Uterus (tissue), 4 donors: ENCODE measurements around the gene MASP1. TPM values are rescaled to one million over a fixed set of nuclear protein-coding genes. Genes with fewer than 3 reads are reported as not detected.
"Not testable (repeated sequence)": the region's sequence is repeated elsewhere in the genome, so short reads cannot be mapped to it uniquely, and the experiment has no call there.

Source experiments
- DNase-seq, 2 donors: peaks; one replicate each; pipeline ENCODE4 v3.0.0-alpha.2; 2019 to 2020
- H3K27ac ChIP-seq, 2 donors: fragments of 200-600 bp; sonication (generic); 1 replicate in 1 of 2; 2 replicates in 1 of 2; pipeline ENCODE4 v1.5.1; 2016 to 2018
- H3K27me3 ChIP-seq, 2 donors: fragments of 200-600 bp; sonication (generic); one replicate each; pipeline ENCODE4 v1.5.1; 2018 to 2019; ENCODE audit warnings: control low read depth in 1 of 2
- H3K36me3 ChIP-seq, 2 donors: fragments of 200-600 bp; sonication (generic); one replicate each; pipeline ENCODE4 v1.5.1; 2019; ENCODE audit warnings: control low read depth in 1 of 2
- H3K4me1 ChIP-seq, 2 donors: fragments of 200-600 bp; sonication (generic); one replicate each; pipeline ENCODE4 v1.5.1; 2018 to 2019; ENCODE audit warnings: control low read depth in 1 of 2
- H3K4me3 ChIP-seq, 2 donors: fragments of 200-600 bp; sonication (generic); 1 replicate in 1 of 2; 2 replicates in 1 of 2; pipeline ENCODE4 v1.5.1; 2018 to 2019; ENCODE audit warnings: mild to moderate bottlenecking in 1 of 2
- H3K9me3 ChIP-seq, 2 donors: fragments of 200-600 bp; sonication (generic); one replicate each; pipeline ENCODE4 v1.5.1; 2019; ENCODE audit warnings: control low read depth in 1 of 2
- POLR2A ChIP-seq, 2 donors: fragments of 450-650 bp; IDR thresholded peaks; one replicate each; pipeline ENCODE4 v1.6.1; 2016; ENCODE audit warnings: antibody characterized with exemption in 2 of 2, mild to moderate bottlenecking in 1 of 2, moderate library complexity in 1 of 2
- intact Hi-C: fragments of 100-400 bp; cut with DNase I; formaldehyde crosslinking; loops from one replicate; pipeline ENCODE4 v1.15.1; 2023; ENCODE audit warnings: low total_unique reads
- total RNA-seq, 4 donors: library from RNA; depleted of rRNA in 3 of 4; stranded (reverse); fragments of >200 nt in 3 of 4; gene quantifications; one replicate each; pipeline versions ENCODE4 v1.1.0 to v1.2.4, GENCODE V29; 2014 to 2023
- TF ChIP-seq, protein P1 (sequence below), 4 experiments: fragments of 200-600 bp in 2 of 4; fragments of 450-650 bp in 2 of 4; sonication (generic) in 2 of 4; IDR thresholded peaks; one replicate each; pipeline ENCODE4 v1.5.1; 2016 to 2019; ENCODE audit warnings: antibody characterized with exemption in 4 of 4, mild to moderate bottlenecking in 2 of 4, moderate library complexity in 1 of 4
- donor health status: DM: yes; HTN: yes; CAD: no.

Gene MASP1
- total RNA-seq, 4 donors from 2014 or later = 25.3 to 121 (median 84.4) TPM

DNA sequence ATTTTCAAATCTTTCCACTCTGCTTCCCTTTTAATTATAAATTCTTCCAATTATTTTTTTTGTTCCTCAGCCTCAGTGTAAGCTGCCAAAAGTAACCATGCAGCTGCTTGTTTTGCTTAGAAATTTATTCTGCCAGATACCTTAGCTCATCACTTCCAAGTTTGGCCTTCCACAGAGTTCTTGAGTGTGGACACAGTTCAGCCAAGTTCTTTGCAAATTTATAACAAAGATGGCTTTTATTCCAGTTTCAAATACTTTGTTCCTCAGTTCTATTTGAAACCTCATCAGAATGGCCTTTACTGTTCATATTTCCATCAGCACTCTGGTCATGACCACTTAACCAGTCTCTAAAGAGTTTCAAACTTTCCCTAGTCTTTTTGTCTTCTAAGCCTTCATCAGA is 83.9 kb downstream of the MASP1 start:
- Histone ChIP-seq H3K9me3 (no peaks in the 10 kb centered on the region), H3K4me1 (peaks cover 14 to 15% of the 10 kb centered on the region in 2 donors), H3K27ac (peak overlapping the region; percentile 50 to 73), H3K4me3 (no peak overlapping the region), H3K36me3 (no peaks in the 10 kb centered on the region), H3K27me3 (no peaks in the 10 kb centered on the region)
- intact Hi-C loops = no loop called here
- DNase-seq = no peak
- TF ChIP-seq, protein P1, sequence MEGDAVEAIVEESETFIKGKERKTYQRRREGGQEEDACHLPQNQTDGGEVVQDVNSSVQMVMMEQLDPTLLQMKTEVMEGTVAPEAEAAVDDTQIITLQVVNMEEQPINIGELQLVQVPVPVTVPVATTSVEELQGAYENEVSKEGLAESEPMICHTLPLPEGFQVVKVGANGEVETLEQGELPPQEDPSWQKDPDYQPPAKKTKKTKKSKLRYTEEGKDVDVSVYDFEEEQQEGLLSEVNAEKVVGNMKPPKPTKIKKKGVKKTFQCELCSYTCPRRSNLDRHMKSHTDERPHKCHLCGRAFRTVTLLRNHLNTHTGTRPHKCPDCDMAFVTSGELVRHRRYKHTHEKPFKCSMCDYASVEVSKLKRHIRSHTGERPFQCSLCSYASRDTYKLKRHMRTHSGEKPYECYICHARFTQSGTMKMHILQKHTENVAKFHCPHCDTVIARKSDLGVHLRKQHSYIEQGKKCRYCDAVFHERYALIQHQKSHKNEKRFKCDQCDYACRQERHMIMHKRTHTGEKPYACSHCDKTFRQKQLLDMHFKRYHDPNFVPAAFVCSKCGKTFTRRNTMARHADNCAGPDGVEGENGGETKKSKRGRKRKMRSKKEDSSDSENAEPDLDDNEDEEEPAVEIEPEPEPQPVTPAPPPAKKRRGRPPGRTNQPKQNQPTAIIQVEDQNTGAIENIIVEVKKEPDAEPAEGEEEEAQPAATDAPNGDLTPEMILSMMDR (IDR thresholded peaks at IDR 0.05) = no peak
- no peak for TF ChIP-seq POLR2A (IDR thresholded peaks at IDR 0.05)

DNA sequence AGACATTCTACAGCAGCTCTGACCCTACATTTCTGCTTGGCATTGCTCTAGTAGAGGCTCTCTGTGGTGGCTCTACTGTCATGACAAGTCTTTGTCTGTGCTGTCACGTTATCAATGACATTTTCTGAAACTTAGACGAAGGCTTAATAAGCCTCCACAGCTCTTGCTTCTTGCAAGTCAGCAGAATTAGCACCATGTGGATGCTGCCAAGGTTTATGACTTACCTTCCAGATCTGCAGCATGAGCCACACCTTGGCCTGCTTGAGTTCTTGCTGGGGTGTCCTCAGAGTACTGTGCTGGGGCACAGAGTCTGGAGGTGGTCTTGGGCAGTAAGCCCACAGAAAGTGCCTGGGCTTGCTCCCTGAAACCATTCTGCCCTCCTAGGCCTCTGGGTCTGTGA is 84.5 kb downstream of the MASP1 start:
- TF ChIP-seq POLR2A (IDR thresholded peaks at IDR 0.05) = no peak
- TF ChIP-seq, protein P1 (IDR thresholded peaks at IDR 0.05) = no peak
- no peak overlapping the region for H3K4me3 ChIP-seq
- no peaks in the 10 kb centered on the region for H3K36me3 ChIP-seq
- peak overlapping the region; percentile 50 to 73 for H3K27ac ChIP-seq
- no peaks in the 10 kb centered on the region for H3K9me3 ChIP-seq
- H3K27me3 ChIP-seq = no peaks in the 10 kb centered on the region
- intact Hi-C loops = no loop called here
- H3K4me1 ChIP-seq = peaks cover 14 to 15% of the 10 kb centered on the region in 2 donors
- no peak for DNase-seq

DNA sequence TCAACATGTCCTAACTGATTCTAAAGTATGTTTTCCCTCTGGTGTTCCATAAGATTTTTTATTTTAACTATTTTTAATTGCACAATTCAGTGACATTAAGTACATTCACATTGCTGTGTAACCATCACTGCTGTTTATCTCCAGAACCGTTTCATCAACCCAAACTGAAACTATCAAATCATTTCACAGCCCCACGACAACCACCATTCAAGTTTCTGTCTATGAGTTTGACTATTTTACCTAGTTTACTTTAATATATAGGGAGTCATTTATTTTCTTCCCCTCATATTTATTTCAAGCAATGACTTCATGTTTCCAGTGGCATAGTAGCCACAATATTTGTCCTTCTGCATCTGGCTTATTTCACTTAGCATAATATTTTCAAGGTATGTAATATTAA is 85.9 kb downstream of the MASP1 start:
- DNase-seq = no peak
- Histone ChIP-seq H3K9me3 (no peaks in the 10 kb centered on the region), H3K4me3 (no peak overlapping the region), H3K27ac (no peak overlapping the region), H3K36me3 (no peaks in the 10 kb centered on the region), H3K4me1 (peaks cover 8 to 14% of the 10 kb centered on the region in 2 donors), H3K27me3 (no peaks in the 10 kb centered on the region)
- intact Hi-C loops = no loop called here
- TF ChIP-seq POLR2A (IDR thresholded peaks at IDR 0.05) = no peak
- TF ChIP-seq, protein P1 (IDR thresholded peaks at IDR 0.05) = no peak

DNA sequence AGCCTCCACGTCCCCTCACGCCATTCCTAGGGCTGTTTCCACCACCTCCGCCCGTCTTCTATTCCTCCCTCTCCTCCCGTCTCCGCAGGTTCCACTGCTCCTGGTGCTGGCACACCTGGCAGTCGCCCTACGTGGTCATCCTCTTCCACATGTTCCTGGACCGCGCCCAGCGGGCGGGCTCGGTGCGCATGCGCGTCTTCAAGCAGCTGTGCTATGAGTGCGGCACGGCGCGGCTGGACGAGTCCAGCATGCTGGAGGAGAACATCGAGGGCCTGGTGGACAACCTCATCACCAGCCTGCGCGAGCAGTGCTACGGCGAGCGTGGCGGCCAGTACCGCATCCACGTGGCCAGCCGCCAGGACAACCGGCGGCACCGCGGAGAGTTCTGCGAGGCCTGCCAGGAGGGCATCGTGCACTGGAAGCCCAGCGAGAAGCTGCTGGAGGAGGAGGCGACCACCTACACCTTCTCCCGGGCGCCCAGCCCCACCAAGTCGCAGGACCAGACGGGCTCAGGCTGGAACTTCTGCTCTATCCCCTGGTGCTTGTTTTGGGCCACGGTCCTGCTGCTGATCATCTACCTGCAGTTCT is 92.0 kb downstream of the MASP1 start:
- H3K27me3 ChIP-seq, H3K9me3 ChIP-seq, intact Hi-C loops, H3K36me3 ChIP-seq, DNase-seq, H3K4me1 ChIP-seq, H3K27ac ChIP-seq, H3K4me3 ChIP-seq: not testable (repeated sequence)

DNA sequence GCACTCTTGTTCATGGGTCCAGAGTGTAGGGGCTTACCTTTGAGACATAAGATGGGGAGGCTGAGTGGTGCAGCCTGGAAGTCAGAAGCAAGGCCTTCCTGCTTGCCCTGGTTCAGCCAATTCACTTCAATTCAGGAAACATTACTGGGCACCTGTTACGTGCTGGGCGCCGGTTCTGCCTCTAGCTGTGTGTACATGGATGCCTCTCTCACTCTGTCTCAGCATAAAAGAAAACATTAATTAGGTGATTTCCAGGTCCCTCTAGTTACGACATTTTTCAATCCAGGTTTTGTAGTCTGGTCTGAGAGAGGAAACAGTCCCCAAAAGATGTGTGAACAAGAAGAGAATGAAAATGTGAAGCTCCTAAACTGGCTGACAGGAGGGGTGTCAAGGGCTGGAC is 93.0 kb downstream of the MASP1 start:
- intact Hi-C loops = no loop called here
- Histone ChIP-seq H3K4me1 (no peaks in the 10 kb centered on the region), H3K27ac (no peak overlapping the region), H3K4me3 (no peak overlapping the region), H3K27me3 (no peaks in the 10 kb centered on the region), H3K36me3 (no peaks in the 10 kb centered on the region), H3K9me3 (no peaks in the 10 kb centered on the region)
- TF ChIP-seq POLR2A (IDR thresholded peaks at IDR 0.05) = no peak
- TF ChIP-seq, protein P1 (IDR thresholded peaks at IDR 0.05) = no peak
- no peak for DNase-seq

DNA sequence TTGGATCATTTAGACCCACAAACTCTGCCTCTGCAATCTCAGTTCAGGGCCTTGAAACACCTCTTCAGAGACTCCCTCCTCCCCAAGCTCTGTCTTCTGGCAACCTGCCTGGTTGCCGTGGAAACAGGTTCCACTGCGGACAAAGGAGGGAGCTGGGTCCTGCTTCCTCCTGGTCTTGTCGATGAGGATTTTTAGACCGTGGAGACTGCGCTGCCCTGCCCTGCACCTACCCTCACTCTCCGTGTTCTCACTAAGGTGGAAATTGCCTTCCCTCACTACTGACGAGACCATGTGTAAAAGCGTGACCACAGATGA is 94.2 kb downstream of the MASP1 start, which contains the start of gene RTP1:
Gene RTP1 (plus strand): TSS at position 152 of the 315 bp plus-strand sequence. CDS start 30 bp downstream, at position 182.
- Histone ChIP-seq H3K36me3 (no peaks in the 10 kb centered on the region), H3K9me3 (no peaks in the 10 kb centered on the region), H3K27me3 (no peaks in the 10 kb centered on the region), H3K4me1 (no peaks in the 10 kb centered on the region), H3K4me3 (no peak within 1 kb of the TSS), H3K27ac (no peak within 1 kb of the TSS)
- no peak for DNase-seq
- no peak for TF ChIP-seq POLR2A (IDR thresholded peaks at IDR 0.05)
- TF ChIP-seq, protein P1 (IDR thresholded peaks at IDR 0.05) = no peak
- intact Hi-C loops = no loop called here
